Smooth muscle cell (in vitro differentiated cells): ENCODE data around the gene C4orf33. TPM values are rescaled to one million over a fixed set of nuclear protein-coding genes. Genes with fewer than 3 reads are reported as not detected.

Source experiments
- DNase-seq: peaks from one replicate; lab custom pipeline; 2025; ENCODE audit not compliant: unreplicated experiment; lab: John Stamatoyannopoulos, UW
- H2AFZ ChIP-seq: fragments of 200-600 bp; sonication (generic); 2 replicates; pipeline ENCODE4 v1.6.0; 2016; ENCODE audit warnings: antibody characterized with exemption, low read depth, mild to moderate bottlenecking
- H3F3A ChIP-seq: fragments of 200-600 bp; sonication (generic); 2 replicates; pipeline ENCODE4 v1.6.0; 2017; ENCODE audit warnings: antibody characterized with exemption, low read depth
- H3K27ac ChIP-seq: fragments of 200-600 bp; sonication (generic); 2 replicates; pipeline ENCODE4 v1.5.1; 2016; ENCODE audit warnings: low read depth, mild to moderate bottlenecking
- H3K27me3 ChIP-seq: fragments of 200-600 bp; sonication (generic); 2 replicates; pipeline ENCODE4 v1.6.1; 2016; ENCODE audit warnings: low read depth, mild to moderate bottlenecking
- H3K36me3 ChIP-seq: fragments of 200-600 bp; sonication (generic); 2 replicates; pipeline ENCODE4 v1.5.1; 2016; ENCODE audit warnings: low read depth
- H3K4me1 ChIP-seq: fragments of 200-600 bp; sonication (generic); 2 replicates; pipeline ENCODE4 v1.5.1; 2016; ENCODE audit warnings: low read depth
- H3K4me2 ChIP-seq: fragments of 200-600 bp; sonication (generic); 2 replicates; pipeline ENCODE4 v1.6.0; 2016; ENCODE audit warnings: mild to moderate bottlenecking
- H3K4me3 ChIP-seq: fragments of 200-600 bp; sonication (generic); 2 replicates; pipeline ENCODE4 v1.5.1; 2016; ENCODE audit warnings: mild to moderate bottlenecking
- H3K79me2 ChIP-seq: fragments of 200-600 bp; sonication (generic); 2 replicates; pipeline ENCODE4 v1.6.0; 2016; ENCODE audit warnings: low read depth, mild to moderate bottlenecking
- H3K9ac ChIP-seq: fragments of 200-600 bp; sonication (generic); 2 replicates; pipeline ENCODE4 v1.6.0; 2016; ENCODE audit warnings: low read depth
- H3K9me3 ChIP-seq: fragments of 200-600 bp; sonication (generic); replicated peaks from 2 replicates; pipeline ENCODE4 v1.5.1; 2016; ENCODE audit warnings: low read depth
- H4K20me1 ChIP-seq: fragments of 200-600 bp; sonication (generic); 2 replicates; pipeline ENCODE4 v1.6.0; 2016; ENCODE audit warnings: low read depth
- CTCF ChIP-seq: fragments of 200-600 bp; sonication (generic); IDR thresholded peaks from 2 replicates; pipeline ENCODE4 v1.5.1; 2017; ENCODE audit warnings: borderline replicate concordance, mild to moderate bottlenecking, antibody characterized with exemption; ENCODE audit not compliant: insufficient read depth, poor library complexity, severe bottlenecking
- WGBS: methylation state at CpG from one replicate; pipeline ENCODE4 v1.1.7; 2016; ENCODE audit warnings: low lambda C conversion rate; 5-methylcytosine and 5-hydroxymethylcytosine counted together
- polyA plus RNA-seq: library from polyadenylated mRNA; unstranded; fragments of >200 nt; fragmentation: Nextera tagmentation; extraction: Ambion mirVana; gene quantifications from 2 replicates; pipeline ENCODE4 v1.2.1, GENCODE V29; 2016
- total RNA-seq: library from RNA; depleted of rRNA; stranded (reverse); fragments of >200 nt; gene quantifications from 2 replicates; pipeline ENCODE4 v1.2.3, GENCODE V29; 2014

Gene C4orf33
- total and polyA plus RNA-seq, 2 experiments from 2014 or later, result 5.7 to 25.3 TPM

GRCh38 chr4:129093191-129093920 lies 2.6 kb upstream of the C4orf33 start, which contains the start of gene SCLT1:
Gene SCLT1, minus strand, starts transcription at chr4:129093539. Its CDS starts 436 bp downstream, at chr4:129093103.
- peak within 1 kb of the TSS; percentile 97 for H3K27ac ChIP-seq
- H3K4me1 ChIP-seq, result peaks cover 12% of the 10 kb centered on the region
- peak; percentile 89 for DNase-seq
- H4K20me1 ChIP-seq, result no peaks in the 10 kb centered on the region
- H3K79me2 ChIP-seq, result peaks cover 43% of the 10 kb centered on the region
- peak within 1 kb of the TSS; percentile 96 for H3K9ac ChIP-seq
- no peaks in the 10 kb centered on the region for H3K27me3 ChIP-seq
- peak within 1 kb of the TSS; percentile 86 for H3K4me3 ChIP-seq
- peaks cover 8% of the 10 kb centered on the region for H3F3A ChIP-seq
- TF ChIP-seq CTCF, result no peak
- H3K9me3 ChIP-seq, result no peaks in the 10 kb centered on the region
- H2AFZ ChIP-seq, result peak within 1 kb of the TSS; percentile 98
- no peaks in the 10 kb centered on the region for H3K36me3 ChIP-seq
- H3K4me2 ChIP-seq, result peak within 1 kb of the TSS; percentile 83
- under 1% methylated on average over 55 of the region's 57 CpGs for WGBS

GRCh38 chr4:129094347-129094746 lies 1.6 kb upstream of the C4orf33 start:
- Histone ChIP-seq H3K27ac (peak overlapping the region; percentile 97), H3K9ac (peak overlapping the region; percentile 96), H3F3A (peaks cover 8% of the 10 kb centered on the region), H4K20me1 (no peaks in the 10 kb centered on the region), H3K79me2 (peaks cover 33% of the 10 kb centered on the region), H3K27me3 (no peaks in the 10 kb centered on the region), H2AFZ (peak overlapping the region; percentile 98), H3K36me3 (no peaks in the 10 kb centered on the region), H3K4me2 (peak overlapping the region; percentile 83), H3K9me3 (no peaks in the 10 kb centered on the region), H3K4me1 (peaks cover 12% of the 10 kb centered on the region), H3K4me3 (peak overlapping the region; percentile 86)
- WGBS, result over 99% methylated on average over 3 of the region's 3 CpGs
- no peak for DNase-seq
- TF ChIP-seq CTCF, result no peak

GRCh38 chr4:129098531-129099001 lies 2.6 kb downstream of the C4orf33 start:
- Histone ChIP-seq H3K4me2 (no peak overlapping the region), H4K20me1 (no peaks in the 10 kb centered on the region), H3K4me1 (peaks cover 6% of the 10 kb centered on the region), H3K9ac (no peak overlapping the region), H3K27ac (no peak overlapping the region), H3K4me3 (no peak overlapping the region), H3K36me3 (no peaks in the 10 kb centered on the region), H2AFZ (no peak overlapping the region), H3K9me3 (no peaks in the 10 kb centered on the region), H3K27me3 (no peaks in the 10 kb centered on the region), H3K79me2 (no peaks in the 10 kb centered on the region), H3F3A (peaks cover 7% of the 10 kb centered on the region)
- DNase-seq, result no peak
- TF ChIP-seq CTCF, result no peak
